Activated CD8-positive, alpha-beta T cell treated with anti-CD3 and anti-CD28 coated beads for 36 hours (primary cell): Measurements from ENCODE around the gene TRIO. TPM values are rescaled to one million over a fixed set of nuclear protein-coding genes. Genes with fewer than 3 reads are reported as not detected.

Source experiments
- ATAC-seq: fragments of 200-7000 bp; cut with Tn5 transposase; one replicate; pipeline ENCODE4 v1.10.0; 2021; ENCODE audit warnings: mild to moderate bottlenecking, moderate library complexity
- CTCF ChIA-PET: fragments of 350-600 bp; sonication (Branson Sonifier 250); formaldehyde crosslinking; loops from one replicate; lab custom pipeline; 2021; ENCODE audit warnings: antibody characterized with exemption; lab: Charles Lee
- POLR2A ChIA-PET: fragments of 350-600 bp; sonication (Branson Sonifier 250); formaldehyde crosslinking; loops from one replicate; lab custom pipeline; 2021; ENCODE audit warnings: antibody characterized with exemption; lab: Charles Lee
- DNase-seq: peaks from one replicate; pipeline ENCODE4 v3.0.0-alpha.2; 2020
- H3K27ac Mint-ChIP-seq: one replicate; pipeline ENCODE4 v1.8.0; 2021; ENCODE audit warnings: mild to moderate bottlenecking, mixed read lengths
- H3K27me3 Mint-ChIP-seq: one replicate; pipeline ENCODE4 v1.8.0; 2021; ENCODE audit warnings: mixed read lengths
- H3K36me3 Mint-ChIP-seq: one replicate; pipeline ENCODE4 v1.8.0; 2021; ENCODE audit warnings: low read depth, mixed read lengths
- H3K4me1 Mint-ChIP-seq: one replicate; pipeline ENCODE4 v1.8.0; 2021; ENCODE audit warnings: low read depth, mixed read lengths
- H3K4me3 Mint-ChIP-seq: one replicate; pipeline ENCODE4 v1.8.0; 2021; ENCODE audit warnings: mild to moderate bottlenecking, moderate library complexity, mixed read lengths
- H3K9me3 Mint-ChIP-seq: one replicate; pipeline ENCODE4 v1.8.0; 2021; ENCODE audit warnings: mixed read lengths
- CTCF ChIP-seq: fragments of 200-600 bp; IDR thresholded peaks from one replicate; pipeline ENCODE4 v1.8.0; 2022; ENCODE audit warnings: antibody characterized with exemption, mild to moderate bottlenecking
- intact Hi-C: fragments of 100-400 bp; cut with micrococcal nuclease; formaldehyde crosslinking; loops from one replicate; pipeline ENCODE4 v1.10.0; 2022
- total RNA-seq, 2 experiments: library from RNA; stranded (reverse); gene quantifications; one replicate each; pipeline ENCODE4 v1.2.3, GENCODE V29; 2021

TRIO gene
- total RNA-seq, 2 experiments from 2014 or later = 11.4 to 11.5 TPM

DNA sequence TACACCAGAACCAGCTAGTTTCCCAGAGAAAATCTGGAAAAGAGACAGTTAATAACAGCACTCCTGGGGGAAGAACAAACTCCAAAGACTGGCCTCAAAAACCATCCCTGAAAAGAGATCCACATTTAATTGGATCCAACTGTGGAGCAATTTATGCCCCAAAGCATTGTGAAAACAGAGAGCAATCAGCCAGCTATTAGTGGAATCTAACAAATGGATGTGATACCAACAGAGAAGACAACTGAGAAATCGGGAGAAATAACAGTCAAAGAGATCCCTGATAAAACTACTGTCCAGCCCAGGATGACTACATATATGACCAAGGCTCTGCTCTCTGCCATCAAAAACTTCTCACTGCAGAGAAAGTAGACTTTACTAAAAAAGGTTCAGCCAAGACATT lies 40.5 kb upstream of the TRIO start:
- DNase-seq (no peak), ATAC-seq (no peak)
- intact Hi-C loops = no loop called here
- no peak overlapping the region for H3K4me3 Mint-ChIP-seq
- H3K9me3 Mint-ChIP-seq = peaks cover 3% of the 10 kb centered on the region
- peaks cover 2% of the 10 kb centered on the region for H3K4me1 Mint-ChIP-seq
- peaks cover 8% of the 10 kb centered on the region for H3K27me3 Mint-ChIP-seq
- ChIA-PET POLR2A (no interaction called here), CTCF (no interaction called here)
- H3K27ac Mint-ChIP-seq = no peak overlapping the region
- no peak for TF ChIP-seq CTCF
- H3K36me3 Mint-ChIP-seq = no peaks in the 10 kb centered on the region

DNA sequence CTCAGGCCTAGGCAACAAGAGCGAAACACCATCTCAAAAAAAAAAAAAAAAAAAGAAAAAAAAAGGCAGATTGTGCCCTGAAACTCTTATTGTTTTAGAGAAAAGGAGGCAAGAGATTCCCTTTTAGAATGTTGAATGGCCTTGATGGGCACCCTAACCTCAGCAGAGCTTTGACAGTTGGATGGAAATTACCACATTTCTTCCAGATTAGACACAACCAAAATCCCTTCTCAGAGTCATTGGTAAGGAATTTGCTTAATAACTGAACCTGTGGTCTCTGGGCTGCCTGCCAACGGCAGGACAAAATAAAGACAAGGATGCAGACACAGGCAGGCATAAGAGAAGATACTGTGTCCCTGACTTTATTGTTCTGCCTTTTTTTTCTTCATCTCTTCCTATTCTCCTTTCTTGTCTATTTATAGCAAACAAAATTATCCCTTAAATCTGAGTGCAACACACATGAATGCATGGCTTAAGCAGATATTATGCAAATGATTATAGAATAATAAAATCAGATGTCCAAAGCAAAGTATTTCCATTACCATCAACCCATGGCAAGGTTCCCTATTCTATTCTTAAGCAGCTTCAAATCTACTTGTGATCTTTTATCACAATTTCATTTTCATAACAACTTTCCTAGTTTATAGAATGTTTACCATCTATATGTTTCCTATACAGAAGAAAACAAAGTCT lies 37.3 kb upstream of the TRIO start:
- DNase-seq (no peak), ATAC-seq (no peak)
- Mint-ChIP-seq H3K36me3 (no peaks in the 10 kb centered on the region), H3K9me3 (peaks cover 3% of the 10 kb centered on the region), H3K27me3 (peaks cover 10% of the 10 kb centered on the region), H3K4me3 (no peak overlapping the region), H3K27ac (no peak overlapping the region), H3K4me1 (peaks cover 12% of the 10 kb centered on the region)
- TF ChIP-seq CTCF = no peak
- ChIA-PET CTCF (interaction anchor here (0.9 kb wide), 1 partner anchor 164 kb away, joined by 3 read pairs; no protein-coding TSS in a partner anchor), POLR2A (no interaction called here)
- intact Hi-C loops = no loop called here

GRCh38 chr5:14107536-14107935 lies 35.6 kb upstream of the TRIO start:
- no peak for ATAC-seq
- H3K4me1 Mint-ChIP-seq = peaks cover 12% of the 10 kb centered on the region
- TF ChIP-seq CTCF = no peak
- H3K27me3 Mint-ChIP-seq = peaks cover 10% of the 10 kb centered on the region
- peaks cover 3% of the 10 kb centered on the region for H3K9me3 Mint-ChIP-seq
- CTCF ChIA-PET = interaction anchor here (1.1 to 2.8 kb wide), 2 partner anchors 12 to 162 kb away, joined by 4 to 16 read pairs; no protein-coding TSS in a partner anchor
- H3K27ac Mint-ChIP-seq = no peak overlapping the region
- no peak overlapping the region for H3K4me3 Mint-ChIP-seq
- DNase-seq = no peak
- POLR2A ChIA-PET = no interaction called here
- intact Hi-C loops = no loop called here
- no peaks in the 10 kb centered on the region for H3K36me3 Mint-ChIP-seq

- ChIA-PET POLR2A (no interaction called here), CTCF (interaction anchor here (0.7 to 2.8 kb wide), 7 partner anchors 11 to 540 kb away, joined by 3 to 16 read pairs (median 4); no protein-coding TSS in a partner anchor)
- no peaks in the 10 kb centered on the region for H3K36me3 Mint-ChIP-seq
- peaks cover 12% of the 10 kb centered on the region for H3K4me1 Mint-ChIP-seq
- no peaks in the 10 kb centered on the region for H3K9me3 Mint-ChIP-seq
- no peak overlapping the region for H3K27ac Mint-ChIP-seq
- peak; percentile 67 for TF ChIP-seq CTCF
- peaks cover 8% of the 10 kb centered on the region for H3K27me3 Mint-ChIP-seq
- DNase-seq = peak; percentile 45
- intact Hi-C loops = no loop called here
- no peak overlapping the region for H3K4me3 Mint-ChIP-seq
- ATAC-seq = peak; percentile 80
Measured at GRCh38 chr5:14108170-14108996, 34.8 kb upstream of the TRIO start.
